MM.1S (cell line): ENCODE results near the gene PEX26.

Source experiments
- EZH2 ChIP-seq: fragments of 300-600 bp; sonication (generic); optimal IDR thresholded peaks from 2 replicates; pipeline ENCODE3; 2017; ENCODE audit warnings: low read depth, mild to moderate bottlenecking, antibody characterized with exemption, low read length, mixed read lengths
- TF ChIP-seq, protein P1 (sequence below): fragments of 300-600 bp; sonication (generic); IDR thresholded peaks from 2 replicates; pipeline ENCODE4 v1.5.1; 2016; ENCODE audit warnings: antibody characterized with exemption, low read length, mixed read lengths

DNA sequence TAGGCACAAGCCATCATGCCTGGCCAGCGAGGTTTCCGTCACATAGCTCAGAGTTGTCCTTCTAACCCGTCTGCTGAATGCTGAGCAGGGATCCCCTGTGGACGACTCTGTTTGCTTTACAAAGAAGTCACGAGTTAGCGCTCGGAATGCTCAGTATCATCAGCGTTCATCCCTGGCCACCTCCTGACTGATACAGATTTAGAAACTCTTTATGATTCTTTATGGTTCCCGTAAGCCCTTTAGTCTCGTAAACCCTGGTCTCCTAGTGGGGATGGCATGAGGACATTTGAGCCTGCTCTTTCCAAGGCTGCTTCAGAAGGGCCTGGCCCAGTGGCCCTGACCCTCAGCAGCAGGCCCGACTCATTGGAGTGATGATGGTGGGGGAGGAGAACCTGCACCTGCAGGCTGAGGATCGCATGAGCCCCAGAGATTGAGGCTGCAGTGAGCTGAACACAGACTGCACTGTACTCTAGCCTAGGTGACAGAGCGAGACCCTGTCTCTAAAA, 9.6 kb downstream of the PEX26 start:
- TF ChIP-seq, protein P1, sequence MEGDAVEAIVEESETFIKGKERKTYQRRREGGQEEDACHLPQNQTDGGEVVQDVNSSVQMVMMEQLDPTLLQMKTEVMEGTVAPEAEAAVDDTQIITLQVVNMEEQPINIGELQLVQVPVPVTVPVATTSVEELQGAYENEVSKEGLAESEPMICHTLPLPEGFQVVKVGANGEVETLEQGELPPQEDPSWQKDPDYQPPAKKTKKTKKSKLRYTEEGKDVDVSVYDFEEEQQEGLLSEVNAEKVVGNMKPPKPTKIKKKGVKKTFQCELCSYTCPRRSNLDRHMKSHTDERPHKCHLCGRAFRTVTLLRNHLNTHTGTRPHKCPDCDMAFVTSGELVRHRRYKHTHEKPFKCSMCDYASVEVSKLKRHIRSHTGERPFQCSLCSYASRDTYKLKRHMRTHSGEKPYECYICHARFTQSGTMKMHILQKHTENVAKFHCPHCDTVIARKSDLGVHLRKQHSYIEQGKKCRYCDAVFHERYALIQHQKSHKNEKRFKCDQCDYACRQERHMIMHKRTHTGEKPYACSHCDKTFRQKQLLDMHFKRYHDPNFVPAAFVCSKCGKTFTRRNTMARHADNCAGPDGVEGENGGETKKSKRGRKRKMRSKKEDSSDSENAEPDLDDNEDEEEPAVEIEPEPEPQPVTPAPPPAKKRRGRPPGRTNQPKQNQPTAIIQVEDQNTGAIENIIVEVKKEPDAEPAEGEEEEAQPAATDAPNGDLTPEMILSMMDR = no peak
- TF ChIP-seq EZH2 = no peak
